ENCODE measurements around the gene APP.

GRCh38 chr21:26052057-26052456 lies 118.5 kb downstream of the APP start:
- TF ChIP-seq RAD21 (IDR thresholded peaks at IDR 0.05; ENCODE audit: insufficient read depth, low read depth, low read length), result no peak
- no peak for TF ChIP-seq CTCF (IDR thresholded peaks at IDR 0.05 in 2 of 3, conservative IDR thresholded peaks at IDR 0.05 in 1 of 3; ENCODE audit: control insufficient read depth in 2 of 3, extremely low read depth in 1 of 3, insufficient read depth in 1 of 3, low read depth in 3 of 3, low read length in 3 of 3)

All from GM12878 (cell line).